Mesothelial cell of epicardium (in vitro differentiated cells): ENCODE data around the gene CEP170B. TPM values are rescaled to one million over a fixed set of nuclear protein-coding genes. Genes with fewer than 3 reads are reported as not detected.
A peak's percentile ranks its signal among the peaks of the same experiment; 100 is the strongest.
"Not testable (repeated sequence)": the region's sequence is repeated elsewhere in the genome, so short reads cannot be mapped to it uniquely, and the experiment has no call there.

Experiments used
- DNase-seq, 2 experiments: peaks; one replicate each; pipeline ENCODE4 v3.0.0; 2021; ENCODE audit warnings: low spot score in 2 of 2; ENCODE audit not compliant: unreplicated experiment in 2 of 2
- H3K27ac Mint-ChIP-seq: 2 replicates; pipeline ENCODE4 v1.8.0; 2021; ENCODE audit warnings: mixed read lengths
- H3K27me3 Mint-ChIP-seq: 2 replicates; pipeline ENCODE4 v1.8.0; 2021; ENCODE audit warnings: low read depth, mixed read lengths
- H3K36me3 Mint-ChIP-seq: 2 replicates; pipeline ENCODE4 v1.8.0; 2021; ENCODE audit warnings: mixed read lengths
- H3K4me1 Mint-ChIP-seq: 2 replicates; pipeline ENCODE4 v1.8.0; 2021; ENCODE audit warnings: mixed read lengths
- H3K4me3 Mint-ChIP-seq: 2 replicates; pipeline ENCODE4 v1.8.0; 2021; ENCODE audit warnings: mild to moderate bottlenecking, moderate library complexity, mixed read lengths
- H3K9me3 Mint-ChIP-seq: 2 replicates; pipeline ENCODE4 v1.8.0; 2021; ENCODE audit warnings: mixed read lengths
- CTCF ChIP-seq: fragments of 200-600 bp; sonication (generic); IDR thresholded peaks from one replicate; pipeline ENCODE4 v1.5.0; 2021; ENCODE audit warnings: antibody characterized with exemption; ENCODE audit not compliant: unreplicated experiment
- total RNA-seq: library from RNA; stranded (reverse); gene quantifications from 3 replicates; pipeline ENCODE4 v1.2.1, GENCODE V29; 2021

The CEP170B gene
- total RNA-seq, 1 donor from 2014 or later: 29.2 TPM

GRCh38 chr14:104889375-104889757, 24.3 kb downstream of the CEP170B start:
- no peak for DNase-seq
- H3K27me3 Mint-ChIP-seq: no peaks in the 10 kb centered on the region
- H3K4me1 Mint-ChIP-seq: no peaks in the 10 kb centered on the region
- H3K4me3 Mint-ChIP-seq: no peak overlapping the region
- H3K27ac Mint-ChIP-seq: no peak overlapping the region
- peaks cover 3% of the 10 kb centered on the region for H3K36me3 Mint-ChIP-seq
- TF ChIP-seq CTCF: no peak
- no peaks in the 10 kb centered on the region for H3K9me3 Mint-ChIP-seq

GRCh38 chr14:104890292-104890691, 25.2 kb downstream of the CEP170B start:
- DNase-seq, H3K27me3 Mint-ChIP-seq, H3K4me1 Mint-ChIP-seq, H3K36me3 Mint-ChIP-seq, H3K9me3 Mint-ChIP-seq, H3K27ac Mint-ChIP-seq, H3K4me3 Mint-ChIP-seq: not testable (repeated sequence)

GRCh38 chr14:104891121-104891551, 26.1 kb downstream of the CEP170B start:
- no peaks in the 10 kb centered on the region for H3K9me3 Mint-ChIP-seq
- H3K27me3 Mint-ChIP-seq: no peaks in the 10 kb centered on the region
- peak in 1 of 2 experiments; percentile 35 for DNase-seq
- no peak for TF ChIP-seq CTCF
- H3K4me1 Mint-ChIP-seq: no peaks in the 10 kb centered on the region
- peaks cover 3% of the 10 kb centered on the region for H3K36me3 Mint-ChIP-seq
- H3K4me3 Mint-ChIP-seq: no peak overlapping the region
- no peak overlapping the region for H3K27ac Mint-ChIP-seq

GRCh38 chr14:104891664-104892530, 26.8 kb downstream of the CEP170B start:
- no peak for TF ChIP-seq CTCF
- Mint-ChIP-seq H3K4me1 (no peaks in the 10 kb centered on the region), H3K27me3 (no peaks in the 10 kb centered on the region), H3K9me3 (no peaks in the 10 kb centered on the region), H3K4me3 (no peak overlapping the region), H3K27ac (no peak overlapping the region), H3K36me3 (peaks cover 3% of the 10 kb centered on the region)
- peak in 1 of 2 experiments; percentile 37 for DNase-seq

GRCh38 chr14:104892531-104893434, 27.7 kb downstream of the CEP170B start:
- no peak for TF ChIP-seq CTCF
- H3K4me1 Mint-ChIP-seq: no peaks in the 10 kb centered on the region
- DNase-seq: no peak
- H3K9me3 Mint-ChIP-seq: no peaks in the 10 kb centered on the region
- H3K4me3 Mint-ChIP-seq: no peak overlapping the region
- H3K27me3 Mint-ChIP-seq: no peaks in the 10 kb centered on the region
- peaks cover 3% of the 10 kb centered on the region for H3K36me3 Mint-ChIP-seq
- H3K27ac Mint-ChIP-seq: no peak overlapping the region
